Gastrocnemius medialis (tissue), 4 donors: ENCODE data around the gene RFXAP. TPM values are rescaled to one million over a fixed set of nuclear protein-coding genes. Genes with fewer than 3 reads are reported as not detected.

Experiments used
- ATAC-seq, 2 donors: fragments of 150-250 bp; one replicate each; pipeline ENCODE4 v1.9.1; 2016
- DNase-seq, 2 donors: peaks; one replicate each; pipeline ENCODE4 v3.0.0-alpha.2; 2019
- H3K27ac ChIP-seq, 4 donors: fragments of 200-600 bp; sonication (generic); 1 replicate in 1 of 4; 2 replicates in 3 of 4; pipeline ENCODE4 v1.5.1; 2016 to 2018; ENCODE audit warnings: mild to moderate bottlenecking in 2 of 4, moderate library complexity in 1 of 4
- H3K27me3 ChIP-seq, 3 donors: fragments of 200-600 bp; sonication (generic) in 2 of 3; 1 replicate in 1 of 3; 2 replicates in 2 of 3; pipeline versions ENCODE4 v1.5.1 to v1.6.0; 2016 to 2019; ENCODE audit warnings: mild to moderate bottlenecking in 1 of 3, moderate library complexity in 1 of 3
- H3K36me3 ChIP-seq, 2 donors: fragments of 200-600 bp; sonication (generic) in 1 of 2; one replicate each; pipeline ENCODE4 v1.5.1; 2017 to 2018
- H3K4me1 ChIP-seq, 2 donors: fragments of 200-600 bp; sonication (generic) in 1 of 2; one replicate each; pipeline ENCODE4 v1.5.1; 2016 to 2017; ENCODE audit warnings: mild to moderate bottlenecking in 2 of 2
- H3K4me3 ChIP-seq, 4 donors: fragments of 200-600 bp; sonication (generic) in 3 of 4; 1 replicate in 1 of 4; 2 replicates in 3 of 4; pipeline ENCODE4 v1.5.1; 2016 to 2019; ENCODE audit warnings: mild to moderate bottlenecking in 2 of 4
- H3K9me3 ChIP-seq, 3 donors: fragments of 200-600 bp; sonication (generic) in 2 of 3; 1 replicate in 1 of 3; 2 replicates in 2 of 3; pipeline ENCODE4 v1.5.1; 2016 to 2019
- POLR2A ChIP-seq, 2 donors: fragments of 450-650 bp; IDR thresholded peaks; one replicate each; pipeline ENCODE4 v1.6.1; 2017; ENCODE audit warnings: antibody characterized with exemption in 2 of 2, mild to moderate bottlenecking in 2 of 2, moderate library complexity in 2 of 2
- in situ Hi-C, 4 donors: fragments of 200-750 bp; cut with MboI; loops; one replicate each; pipeline versions ENCODE4 v1.15.0 to v1.8.0; 2017; ENCODE audit warnings: low sequenced_read_pairs in 4 of 4
- intact Hi-C: fragments of 100-400 bp; cut with DNase I; formaldehyde crosslinking; loops from one replicate; pipeline ENCODE4 v1.15.1; 2023; ENCODE audit warnings: low total_unique reads
- total RNA-seq, 4 donors: library from RNA; depleted of rRNA; stranded (reverse); fragments of >200 nt; gene quantifications; one replicate each; pipeline versions ENCODE4 v1.1.0 to v1.2.3, GENCODE V29; 2016
- TF ChIP-seq, protein P1 (sequence below), 5 experiments: fragments of 450-650 bp in 3 of 5; fragments of 200-600 bp in 2 of 5; sonication (generic) in 2 of 5; IDR thresholded peaks in 4 of 5; conservative IDR thresholded peaks in 1 of 5; 1 replicate in 4 of 5; 2 replicates in 1 of 5; pipeline ENCODE4 v1.5.1; 2016 to 2019; ENCODE audit warnings: antibody characterized with exemption in 5 of 5, mild to moderate bottlenecking in 3 of 5, moderate library complexity in 3 of 5

RFXAP gene
- total RNA-seq, 4 donors from 2014 or later: 0.71 to 3.0 (median 2.2) TPM

GRCh38 chr13:36848199-36848982 lies 29.4 kb downstream of the RFXAP start:
- no peak overlapping the region for H3K4me3 ChIP-seq
- H3K9me3 ChIP-seq: no peaks in the 10 kb centered on the region
- no peaks in the 10 kb centered on the region for H3K36me3 ChIP-seq
- no peak for TF ChIP-seq POLR2A (IDR thresholded peaks at IDR 0.05)
- TF ChIP-seq, protein P1, sequence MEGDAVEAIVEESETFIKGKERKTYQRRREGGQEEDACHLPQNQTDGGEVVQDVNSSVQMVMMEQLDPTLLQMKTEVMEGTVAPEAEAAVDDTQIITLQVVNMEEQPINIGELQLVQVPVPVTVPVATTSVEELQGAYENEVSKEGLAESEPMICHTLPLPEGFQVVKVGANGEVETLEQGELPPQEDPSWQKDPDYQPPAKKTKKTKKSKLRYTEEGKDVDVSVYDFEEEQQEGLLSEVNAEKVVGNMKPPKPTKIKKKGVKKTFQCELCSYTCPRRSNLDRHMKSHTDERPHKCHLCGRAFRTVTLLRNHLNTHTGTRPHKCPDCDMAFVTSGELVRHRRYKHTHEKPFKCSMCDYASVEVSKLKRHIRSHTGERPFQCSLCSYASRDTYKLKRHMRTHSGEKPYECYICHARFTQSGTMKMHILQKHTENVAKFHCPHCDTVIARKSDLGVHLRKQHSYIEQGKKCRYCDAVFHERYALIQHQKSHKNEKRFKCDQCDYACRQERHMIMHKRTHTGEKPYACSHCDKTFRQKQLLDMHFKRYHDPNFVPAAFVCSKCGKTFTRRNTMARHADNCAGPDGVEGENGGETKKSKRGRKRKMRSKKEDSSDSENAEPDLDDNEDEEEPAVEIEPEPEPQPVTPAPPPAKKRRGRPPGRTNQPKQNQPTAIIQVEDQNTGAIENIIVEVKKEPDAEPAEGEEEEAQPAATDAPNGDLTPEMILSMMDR (IDR thresholded peaks at IDR 0.05 in 4 of 5, conservative IDR thresholded peaks at IDR 0.05 in 1 of 5): no peak
- no peak overlapping the region for H3K27ac ChIP-seq
- in situ Hi-C loops (no loop called here), intact Hi-C loops (no loop called here)
- no peaks in the 10 kb centered on the region for H3K4me1 ChIP-seq
- H3K27me3 ChIP-seq: no peaks in the 10 kb centered on the region
- ATAC-seq (peak in 1 of 2 donors; percentile 12), DNase-seq (no peak)

DNA sequence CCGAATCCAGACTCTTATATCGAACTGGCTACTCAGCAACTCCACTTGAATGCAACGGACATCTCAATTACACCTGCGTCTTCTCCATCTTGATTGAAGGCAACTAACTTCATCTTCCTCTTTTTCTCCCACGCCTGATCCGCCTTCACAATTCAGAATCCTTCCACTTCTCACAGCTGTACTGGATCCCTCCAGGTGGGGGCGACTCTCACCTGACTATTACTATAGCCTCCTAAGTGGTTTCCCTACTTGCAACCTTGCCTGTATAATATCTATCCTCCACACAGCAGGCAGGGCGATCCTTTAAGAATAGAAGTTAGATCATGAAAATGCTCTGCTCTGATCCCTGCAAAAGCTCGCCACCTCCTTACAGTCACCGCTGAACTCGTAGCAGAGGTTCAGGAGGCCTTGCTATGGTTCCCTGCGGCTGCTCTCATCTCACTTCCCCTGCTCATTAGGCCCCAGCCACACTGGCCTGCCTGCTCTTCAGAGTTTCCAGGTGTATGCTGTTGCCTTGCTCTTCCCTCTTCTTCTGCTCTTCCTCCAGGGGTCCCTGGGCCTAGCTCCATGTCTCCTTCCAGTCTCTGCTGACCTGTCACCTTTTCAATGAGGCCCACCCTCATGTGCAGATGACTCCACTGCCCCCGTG lies 31.9 kb downstream of the RFXAP start:
- Histone ChIP-seq H3K27ac (no peak overlapping the region), H3K27me3 (no peaks in the 10 kb centered on the region), H3K36me3 (no peaks in the 10 kb centered on the region), H3K9me3 (no peaks in the 10 kb centered on the region), H3K4me1 (no peaks in the 10 kb centered on the region), H3K4me3 (no peak overlapping the region)
- TF ChIP-seq, protein P1 (IDR thresholded peaks at IDR 0.05 in 4 of 5, conservative IDR thresholded peaks at IDR 0.05 in 1 of 5): peak in 1 of 5 experiments; percentile 17
- TF ChIP-seq POLR2A (IDR thresholded peaks at IDR 0.05): no peak
- peak in 1 of 2 donors; percentile 39 for ATAC-seq
- in situ Hi-C loops (loop anchor here in 2 of 4 donors (10.0 kb wide), 1 partner anchor 134 kb away; no protein-coding TSS in a partner anchor), intact Hi-C loops (loop anchor here (2.0 kb wide), 1 partner anchor 130 kb away; no protein-coding TSS in a partner anchor)
- no peak for DNase-seq

- no peak for DNase-seq
- in situ Hi-C loops (loop anchor here in 3 of 4 donors (5.0 to 10.0 kb wide), 2 partner anchors 125 to 128 kb away; no protein-coding TSS in a partner anchor), intact Hi-C loops (loop anchor here (5.0 kb wide), 1 partner anchor 145 kb away; the partner anchor contains the start of gene EXOSC8)
- no peaks in the 10 kb centered on the region for H3K27me3 ChIP-seq
- no peaks in the 10 kb centered on the region for H3K9me3 ChIP-seq
- H3K36me3 ChIP-seq: no peaks in the 10 kb centered on the region
- H3K27ac ChIP-seq: no peak overlapping the region
- H3K4me3 ChIP-seq: no peak overlapping the region
- H3K4me1 ChIP-seq: peaks cover 0 to under 1% of the 10 kb centered on the region in 2 donors
- TF ChIP-seq, protein P1 (IDR thresholded peaks at IDR 0.05 in 4 of 5, conservative IDR thresholded peaks at IDR 0.05 in 1 of 5): no peak
- no peak for TF ChIP-seq POLR2A (IDR thresholded peaks at IDR 0.05)
- ATAC-seq: no peak
Measured at GRCh38 chr13:36857253-36857652, 38.2 kb downstream of the RFXAP start.

GRCh38 chr13:36858290-36858689 lies 39.3 kb downstream of the RFXAP start:
- Histone ChIP-seq H3K36me3 (no peaks in the 10 kb centered on the region), H3K27ac (no peak overlapping the region), H3K27me3 (no peaks in the 10 kb centered on the region), H3K9me3 (no peaks in the 10 kb centered on the region), H3K4me3 (no peak overlapping the region), H3K4me1 (peaks cover 0 to 3% of the 10 kb centered on the region in 2 donors)
- DNase-seq (no peak), ATAC-seq (peak; percentile 30 to 77)
- intact Hi-C loops: loop anchor here (2.0 to 5.0 kb wide), 3 partner anchors 61 to 144 kb away; partner anchors contain the start of gene EXOSC8
- TF ChIP-seq, protein P1 (IDR thresholded peaks at IDR 0.05 in 4 of 5, conservative IDR thresholded peaks at IDR 0.05 in 1 of 5): peak in 4 of 5 experiments; percentile 11 to 41 (median 26)
- no peak for TF ChIP-seq POLR2A (IDR thresholded peaks at IDR 0.05)
- in situ Hi-C loops: loop anchor here in 3 of 4 donors (5.0 to 10.0 kb wide), 2 partner anchors 124 to 127 kb away; no protein-coding TSS in a partner anchor
